ENCODE data around the gene MPV17L2. TPM values are rescaled to one million over a fixed set of nuclear protein-coding genes. Genes with fewer than 3 reads are reported as not detected.
A peak's percentile ranks its signal among the peaks of the same experiment; 100 is the strongest.
"Not testable (repeated sequence)": the region's sequence is repeated elsewhere in the genome, so short reads cannot be mapped to it uniquely, and the experiment has no call there.

Gene MPV17L2
- total RNA-seq, 1 experiment from 2014 or later, result 33.4 TPM

- no peak for DNase-seq (ENCODE audit: low read depth)
Observed at GRCh38 chr19:18191640-18192062, 1.4 kb upstream of the MPV17L2 start.

DNA sequence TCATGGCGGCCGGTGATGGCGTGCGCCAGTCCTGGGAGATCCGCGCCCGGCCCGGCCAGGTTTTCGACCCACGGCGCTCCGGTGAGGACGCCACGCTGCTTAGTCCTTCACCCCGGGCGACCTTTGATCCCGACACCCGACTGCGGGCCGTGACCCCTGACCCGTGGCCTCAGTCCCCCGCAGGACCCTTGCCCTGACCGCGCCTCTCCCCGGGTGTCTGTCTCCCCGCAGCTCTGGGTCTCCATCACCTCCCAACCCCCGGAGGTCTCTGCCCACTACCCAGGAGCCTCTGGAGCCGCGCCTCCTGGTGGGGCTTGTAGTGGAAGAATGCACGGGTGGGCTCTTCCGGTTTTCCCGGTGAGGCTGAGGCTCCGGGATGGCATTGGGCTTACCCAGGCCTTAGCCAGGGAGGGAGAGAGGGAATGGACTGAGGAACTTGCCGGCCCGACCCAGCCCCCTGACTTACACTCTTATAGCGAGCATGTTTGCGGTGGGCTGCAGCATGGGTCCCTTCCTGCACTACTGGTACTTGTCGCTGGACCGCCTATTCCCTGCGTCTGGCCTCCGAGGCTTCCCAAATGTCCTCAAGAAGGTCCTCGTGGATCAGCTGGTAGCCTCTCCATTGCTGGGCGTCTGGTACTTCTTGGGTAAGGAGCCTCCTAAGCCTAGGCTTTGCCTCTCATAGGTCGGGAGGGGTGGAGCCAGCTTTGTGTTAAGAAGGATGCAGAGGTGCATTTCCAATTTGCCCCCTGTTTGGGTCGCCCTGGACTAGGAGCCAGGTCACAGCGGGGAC is 566 bp downstream of the MPV17L2 start:
- no peak for DNase-seq (ENCODE audit: low read depth)

GRCh38 chr19:18194181-18194530 is 1.1 kb downstream of the MPV17L2 start:
- DNase-seq (ENCODE audit: low read depth), result no peak

DNA sequence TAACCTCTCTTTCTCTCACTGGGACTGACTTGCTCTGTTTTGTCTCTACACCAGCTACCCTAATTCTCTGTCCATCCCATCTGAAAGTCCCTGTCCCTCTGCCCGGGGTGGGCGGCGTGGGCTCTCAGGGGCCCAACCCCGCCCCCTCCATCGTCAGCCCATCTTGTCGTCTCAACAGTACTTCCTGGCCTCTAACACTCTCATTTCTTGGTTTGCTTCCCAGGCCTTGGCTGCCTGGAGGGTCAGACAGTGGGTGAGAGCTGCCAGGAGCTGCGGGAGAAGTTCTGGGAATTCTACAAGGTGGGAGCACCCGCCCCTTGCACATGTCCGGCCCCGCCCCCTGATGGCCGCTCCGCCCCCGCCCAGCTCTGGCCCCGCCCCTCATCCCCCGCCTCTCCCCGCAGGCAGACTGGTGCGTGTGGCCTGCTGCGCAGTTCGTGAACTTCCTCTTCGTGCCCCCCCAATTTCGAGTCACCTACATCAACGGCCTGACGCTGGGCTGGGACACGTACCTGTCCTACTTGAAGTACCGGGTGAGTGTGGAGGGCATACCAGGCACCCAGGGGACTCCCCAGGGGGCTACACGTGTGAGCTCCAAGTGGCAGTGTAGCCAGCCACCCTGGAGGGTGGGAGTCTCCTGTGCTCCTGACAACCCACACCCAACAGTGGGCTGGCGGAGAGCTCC is 1.7 kb downstream of the MPV17L2 start:
- DNase-seq (ENCODE audit: low read depth), result no peak

DNA sequence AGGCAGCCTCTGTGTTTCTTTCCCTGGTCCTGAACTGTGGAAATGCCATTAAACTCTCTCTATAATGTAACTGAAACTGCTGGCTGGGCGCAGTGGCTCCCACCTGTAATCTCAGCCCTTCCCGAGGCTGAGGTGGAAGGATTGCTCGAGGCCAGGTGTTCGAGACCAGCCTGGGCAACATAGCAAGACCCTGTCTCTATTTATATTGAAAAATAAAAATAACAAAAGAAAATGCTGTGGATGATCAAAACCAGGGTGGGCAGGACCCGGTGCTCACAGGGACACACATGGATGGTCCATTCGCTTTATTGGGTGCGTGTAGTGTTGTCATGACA is 3.5 kb downstream of the MPV17L2 start:
- no peak for DNase-seq (ENCODE audit: low read depth)

- no peak for DNase-seq (ENCODE audit: low read depth)
Observed at GRCh38 chr19:18197306-18197705, 4.3 kb downstream of the MPV17L2 start.

DNA sequence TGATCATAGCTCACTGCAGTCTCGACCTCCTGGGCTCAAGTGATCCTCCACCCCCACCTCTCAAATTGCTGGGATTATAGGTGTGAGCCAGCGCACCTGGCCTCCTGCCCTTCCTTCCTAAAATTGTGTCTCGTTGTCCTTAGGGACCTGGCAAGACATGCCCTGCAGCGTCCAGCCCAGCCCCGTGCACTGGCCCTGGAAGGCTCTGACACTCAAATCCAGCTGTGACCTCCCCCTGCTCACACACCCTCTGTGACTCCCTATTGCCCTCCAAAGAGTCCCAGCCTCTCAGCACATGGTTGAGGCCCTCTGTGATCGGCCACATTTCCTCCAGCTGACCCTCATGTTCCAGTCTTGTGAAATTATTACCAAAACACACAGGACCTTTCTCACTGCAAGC is 4.9 kb downstream of the MPV17L2 start:
- DNase-seq (ENCODE audit: low read depth), result no peak

DNA sequence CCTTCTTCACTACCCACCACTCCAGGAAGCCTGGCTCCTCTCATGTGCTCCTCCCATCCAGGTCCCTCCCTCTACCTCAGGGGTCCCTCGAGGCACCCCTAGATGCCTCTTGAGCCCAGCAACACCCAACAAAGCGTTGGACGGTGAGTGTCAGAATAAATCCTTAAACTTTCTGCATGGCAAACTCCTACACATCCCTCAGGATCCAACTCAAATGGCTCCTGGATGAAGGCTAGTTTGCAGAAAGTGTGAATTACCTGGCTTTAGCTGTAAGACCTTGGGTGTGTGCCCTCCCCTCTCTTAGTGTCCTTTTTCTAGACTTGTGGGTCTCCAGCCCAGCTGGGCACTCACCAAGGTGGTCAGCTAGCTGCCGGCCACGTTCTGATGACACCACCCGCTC is 5.4 kb downstream of the MPV17L2 start:
- no peak for DNase-seq (ENCODE audit: low read depth)

DNA sequence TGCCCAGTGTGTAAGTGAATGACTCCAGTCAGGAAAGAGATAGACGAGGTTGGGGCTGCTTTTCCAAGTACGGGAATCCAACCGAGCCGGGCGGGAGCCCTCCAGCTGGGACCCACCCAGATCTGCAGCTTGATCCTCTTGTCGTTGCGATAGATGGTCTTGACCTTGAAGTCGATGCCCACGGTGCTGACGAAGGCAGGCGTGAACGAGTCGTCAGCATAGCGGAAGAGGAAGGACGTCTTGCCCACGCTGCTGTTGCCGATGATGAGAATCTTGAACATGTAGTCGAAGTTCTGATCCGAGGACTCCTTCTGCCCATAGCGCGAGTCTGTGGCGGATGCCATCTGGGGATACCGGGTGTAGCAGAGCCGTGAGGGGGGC is 9.4 kb downstream of the MPV17L2 start:
- DNase-seq (ENCODE audit: low read depth), result no peak

- no peak for DNase-seq (ENCODE audit: low read depth)
Observed at GRCh38 chr19:18202778-18203407, 9.9 kb downstream of the MPV17L2 start.

DNA sequence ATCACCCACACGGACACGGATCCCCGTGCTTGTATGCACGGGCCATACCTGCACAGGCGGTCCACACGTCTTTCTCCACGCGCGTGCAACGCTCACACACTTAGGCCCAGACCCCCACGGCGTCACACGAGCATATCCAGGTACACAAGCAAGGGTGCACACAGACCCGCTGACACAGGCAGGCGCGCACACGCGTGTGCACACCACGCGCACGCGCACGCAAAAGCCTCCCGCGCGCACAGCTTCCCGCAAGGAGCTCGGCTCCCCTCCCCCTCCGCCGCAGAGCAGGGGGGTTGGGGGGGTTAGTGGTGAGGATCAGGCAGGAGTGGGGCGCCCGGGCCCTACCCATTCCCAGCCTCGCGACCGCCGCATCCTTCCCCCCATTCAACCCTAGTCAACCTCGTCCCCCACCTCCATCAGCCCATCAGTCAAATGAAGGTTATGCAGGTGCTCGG is 10.4 kb downstream of the MPV17L2 start:
- no peak for DNase-seq (ENCODE audit: low read depth)

GRCh38 chr19:18203863-18204393 is 10.9 kb downstream of the MPV17L2 start, which contains the start of gene RAB3A:
TSS of gene RAB3A (minus strand) at chr19:18204042. CDS start at chr19:18202740, 1,302 bp downstream.
- peak; percentile 100 for DNase-seq (ENCODE audit: low read depth)

DNA sequence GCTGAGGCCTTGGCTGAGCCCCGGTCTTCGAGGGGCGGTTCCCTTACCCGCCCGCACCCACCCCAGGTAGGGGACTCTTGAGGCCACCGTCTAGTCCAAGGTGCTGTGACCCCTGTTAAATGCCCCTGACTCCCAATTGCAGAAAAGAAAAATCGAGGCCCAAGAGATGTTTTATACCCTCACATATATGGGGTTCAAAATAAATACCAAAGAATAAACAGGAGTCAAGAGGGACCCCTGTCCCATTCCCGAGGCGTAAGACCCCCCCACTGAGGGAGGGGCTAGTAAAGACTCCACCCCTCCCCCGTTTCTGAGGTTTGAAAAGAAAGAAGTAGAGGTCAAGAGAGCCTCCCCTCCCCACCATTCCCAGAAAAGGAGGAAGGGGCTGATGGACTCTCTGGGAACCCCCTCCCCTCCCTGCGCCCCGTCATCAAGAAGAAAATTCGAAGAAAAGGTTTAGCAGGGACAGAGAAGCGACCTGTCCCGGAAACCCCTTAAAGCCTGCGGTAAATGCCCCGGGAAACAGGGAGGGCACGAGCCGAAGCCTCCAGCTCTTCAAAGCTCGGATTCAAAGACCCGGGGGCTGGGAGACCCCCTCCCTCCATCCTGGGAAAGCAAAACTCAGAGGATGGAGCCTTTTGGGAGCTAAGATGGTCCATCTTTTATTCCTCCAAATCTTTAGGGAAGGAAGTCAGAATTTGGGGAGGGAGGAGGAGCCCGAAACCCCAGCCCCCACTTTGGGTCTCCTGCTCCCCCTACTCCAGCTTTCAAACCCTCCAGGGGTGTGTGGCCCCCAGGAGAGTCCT is 11.6 kb downstream of the MPV17L2 start:
- no peak for DNase-seq (ENCODE audit: low read depth)

- peak; percentile 72 for DNase-seq (ENCODE audit: low read depth)
Observed at GRCh38 chr19:18205200-18205892, 12.3 kb downstream of the MPV17L2 start.

GRCh38 chr19:18206018-18206417 is 13.0 kb downstream of the MPV17L2 start:
- DNase-seq (ENCODE audit: low read depth), result no peak

GRCh38 chr19:18208098-18208951 is 15.3 kb downstream of the MPV17L2 start:
- no peak for DNase-seq (ENCODE audit: low read depth)

DNA sequence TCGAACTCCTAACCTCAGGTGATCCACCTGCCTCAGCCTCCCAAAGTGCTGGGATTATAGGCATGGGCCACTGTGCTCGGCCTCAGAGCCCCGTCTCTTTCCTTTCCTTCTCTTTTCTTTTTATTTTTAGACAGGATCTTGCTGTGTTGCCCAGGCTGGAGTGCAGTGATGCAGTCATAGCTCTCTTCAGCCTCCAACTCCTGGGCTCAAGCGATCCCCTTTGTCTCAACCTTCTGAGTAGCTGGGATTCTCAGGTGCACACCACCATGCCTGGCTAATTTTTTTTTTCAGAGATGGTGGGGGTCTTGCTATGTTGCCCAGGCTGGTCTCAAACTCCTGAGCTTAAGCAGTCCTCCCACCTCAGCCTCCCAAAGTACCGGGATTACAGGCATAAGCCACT is 16.9 kb downstream of the MPV17L2 start:
- DNase-seq (ENCODE audit: low read depth), result not testable (repeated sequence)

DNA sequence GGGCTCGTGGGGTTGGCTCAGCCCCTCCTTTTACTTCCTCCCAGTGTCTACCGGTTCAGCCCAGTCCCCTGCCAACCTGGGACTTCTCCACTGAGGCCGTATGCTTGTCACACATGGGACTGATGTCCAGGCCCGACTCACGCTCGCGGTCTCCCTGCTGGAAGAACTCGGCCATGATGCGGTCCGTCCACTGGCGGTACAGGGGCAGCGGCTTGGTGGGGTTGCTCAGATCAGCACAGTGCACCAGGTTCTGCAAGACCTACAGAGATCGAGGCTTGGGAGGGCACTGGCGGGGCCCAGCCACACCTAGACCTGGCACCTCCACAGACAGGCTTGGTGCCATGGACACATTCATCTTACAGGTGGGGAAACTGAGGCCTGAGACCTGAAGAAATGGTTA is 18.7 kb downstream of the MPV17L2 start:
- DNase-seq (ENCODE audit: low read depth), result no peak

DNA sequence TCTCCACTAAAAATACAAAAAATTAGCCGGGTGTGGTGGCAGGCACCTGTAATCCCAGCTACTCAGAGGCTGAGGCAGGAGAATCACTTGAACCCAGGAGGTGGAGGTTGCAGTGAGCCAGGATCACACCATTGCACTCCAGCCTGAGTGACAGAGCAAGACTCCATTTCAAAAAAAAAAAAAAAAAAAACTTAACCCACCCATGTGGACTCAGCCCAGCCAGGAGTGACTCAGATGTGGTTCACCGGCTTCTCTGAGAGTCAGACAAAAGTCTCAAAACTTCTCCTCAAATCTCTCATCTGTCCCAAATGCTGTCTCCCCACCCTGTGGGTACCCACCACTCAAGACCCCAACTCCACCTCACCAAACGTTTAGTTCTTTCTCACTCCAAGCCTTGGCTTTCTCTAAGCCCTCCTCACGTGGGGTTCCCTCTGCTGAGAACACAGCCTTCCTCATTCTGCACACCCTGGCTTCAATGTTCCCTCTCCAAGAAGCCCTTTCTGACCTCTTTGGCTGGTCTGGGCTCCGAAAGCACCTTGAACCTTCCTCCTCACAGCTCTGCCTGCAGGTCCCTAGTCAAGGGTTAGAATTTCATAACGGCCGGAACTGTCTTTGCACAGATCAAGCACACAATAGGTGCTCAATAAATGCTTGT is 21.9 kb downstream of the MPV17L2 start:
- DNase-seq (ENCODE audit: low read depth), result peak; percentile 71

DNA sequence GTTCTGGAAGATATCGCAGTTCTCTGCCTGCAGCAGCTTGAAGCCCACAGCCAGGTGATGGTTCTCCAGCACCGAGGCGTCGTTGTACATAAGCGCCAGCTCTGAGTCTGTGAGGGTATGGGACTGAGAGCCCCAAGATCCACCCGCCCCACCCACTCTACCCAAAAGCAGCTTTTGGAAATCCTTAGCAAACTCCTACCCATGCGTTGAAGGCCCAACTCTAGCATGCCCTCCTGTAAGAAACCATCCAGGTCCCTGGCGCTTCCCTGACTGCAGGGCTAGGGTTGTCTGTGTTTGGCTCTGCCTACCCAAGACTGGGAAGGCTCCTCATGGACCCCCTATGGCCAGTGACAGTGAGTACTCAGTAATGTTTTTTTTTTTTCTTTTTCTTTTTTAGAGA is 23.8 kb downstream of the MPV17L2 start:
- no peak for DNase-seq (ENCODE audit: low read depth)

All from M059J (cell line).